Measurements from ENCODE around the gene WBP1L.

The WBP1L gene

GRCh38 chr10:102781090-102781920 is 37.6 kb downstream of the WBP1L start:
- FAIRE-seq, result no peak

- FAIRE-seq, result no peak
These were observed 38.3 kb downstream of the WBP1L start for GRCh38 chr10:102781921-102782557.

- FAIRE-seq, result no peak
These were observed 39.2 kb downstream of the WBP1L start for GRCh38 chr10:102782673-102783551.

- no peak for FAIRE-seq
These were observed 39.8 kb downstream of the WBP1L start for GRCh38 chr10:102783568-102783967.

- no peak for FAIRE-seq
These were observed 42.1 kb downstream of the WBP1L start for GRCh38 chr10:102785818-102786217.

- no peak for FAIRE-seq
These were observed 48.1 kb downstream of the WBP1L start for GRCh38 chr10:102791754-102792395.

GRCh38 chr10:102795453-102796406 is 52.0 kb downstream of the WBP1L start:
- no peak for FAIRE-seq

- FAIRE-seq, result no peak
These were observed 52.8 kb downstream of the WBP1L start for GRCh38 chr10:102796407-102797176.

- FAIRE-seq, result no peak
These were observed 56.1 kb downstream of the WBP1L start for GRCh38 chr10:102799691-102800471.

GRCh38 chr10:102800611-102801335 is 57.0 kb downstream of the WBP1L start:
- FAIRE-seq, result no peak

- FAIRE-seq, result no peak
These were observed 57.7 kb downstream of the WBP1L start for GRCh38 chr10:102801496-102801895.

- no peak for FAIRE-seq
These were observed 58.2 kb downstream of the WBP1L start for GRCh38 chr10:102801978-102802377.

- FAIRE-seq, result no peak
These were observed 59.3 kb downstream of the WBP1L start for GRCh38 chr10:102802920-102803534.

- no peak for FAIRE-seq
These were observed 60.8 kb downstream of the WBP1L start for GRCh38 chr10:102804382-102805055.

GRCh38 chr10:102808380-102808779 is 64.6 kb downstream of the WBP1L start:
- FAIRE-seq, result no peak

- no peak for FAIRE-seq
These were observed 67.6 kb downstream of the WBP1L start for GRCh38 chr10:102811346-102811745.

- no peak for FAIRE-seq
These were observed 68.6 kb downstream of the WBP1L start for GRCh38 chr10:102812231-102812876.

All from endometrium (tissue), 2 donors.